ENCODE data around the gene AP2A2. TPM values are rescaled to one million over a fixed set of nuclear protein-coding genes. Genes with fewer than 3 reads are reported as not detected.

The AP2A2 gene
- total RNA-seq, 2 donors from 2014 or later: 35.1 to 70.2 TPM

DNA sequence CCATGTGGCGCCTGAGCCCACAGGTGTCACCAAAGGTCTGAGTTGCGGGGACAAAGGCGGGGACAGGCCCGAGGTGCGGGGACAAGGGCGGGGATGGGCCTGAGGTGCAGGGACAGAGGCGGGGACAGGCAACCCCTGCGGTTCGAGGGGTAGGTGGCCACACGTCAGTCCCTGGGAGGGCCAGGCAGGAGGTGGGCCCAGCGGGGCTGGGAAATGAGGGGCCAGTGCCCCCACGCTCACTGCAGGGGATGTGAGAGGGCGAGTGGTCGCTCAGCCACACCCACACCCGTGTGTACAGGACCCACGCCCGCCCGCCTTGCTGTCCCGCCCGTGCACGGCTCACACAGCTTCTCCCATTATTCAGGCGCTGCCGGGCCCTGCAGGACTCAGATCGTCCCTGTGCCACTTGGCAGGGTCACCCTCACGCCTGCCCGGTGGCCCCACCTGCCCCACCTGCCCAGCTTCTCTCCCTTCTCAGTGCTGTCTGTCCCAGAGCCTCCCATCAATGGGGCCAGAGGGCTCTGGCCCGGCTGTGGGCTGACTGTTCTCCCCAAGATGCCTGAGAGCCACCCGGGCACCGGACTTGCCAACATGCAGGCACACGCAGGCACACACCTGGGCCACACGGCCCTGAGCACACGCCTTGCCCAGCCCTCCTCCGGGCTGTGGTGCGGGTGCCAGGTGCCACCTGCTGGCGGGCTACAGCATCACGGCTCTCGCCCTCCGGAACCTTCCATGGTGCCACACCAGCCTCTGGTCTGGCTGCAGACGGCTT is 125.1 kb downstream of the AP2A2 start:
- H3K36me3 ChIP-seq: no peaks in the 10 kb centered on the region
- H3K4me1 ChIP-seq (replicated peaks): peaks cover 23% of the 10 kb centered on the region
- intact Hi-C loops (cut with DNase I): loop anchor here (2.0 to 5.0 kb wide), 2 partner anchors 153 to 200 kb away; no protein-coding TSS in a partner anchor
- TF ChIP-seq, protein P1, sequence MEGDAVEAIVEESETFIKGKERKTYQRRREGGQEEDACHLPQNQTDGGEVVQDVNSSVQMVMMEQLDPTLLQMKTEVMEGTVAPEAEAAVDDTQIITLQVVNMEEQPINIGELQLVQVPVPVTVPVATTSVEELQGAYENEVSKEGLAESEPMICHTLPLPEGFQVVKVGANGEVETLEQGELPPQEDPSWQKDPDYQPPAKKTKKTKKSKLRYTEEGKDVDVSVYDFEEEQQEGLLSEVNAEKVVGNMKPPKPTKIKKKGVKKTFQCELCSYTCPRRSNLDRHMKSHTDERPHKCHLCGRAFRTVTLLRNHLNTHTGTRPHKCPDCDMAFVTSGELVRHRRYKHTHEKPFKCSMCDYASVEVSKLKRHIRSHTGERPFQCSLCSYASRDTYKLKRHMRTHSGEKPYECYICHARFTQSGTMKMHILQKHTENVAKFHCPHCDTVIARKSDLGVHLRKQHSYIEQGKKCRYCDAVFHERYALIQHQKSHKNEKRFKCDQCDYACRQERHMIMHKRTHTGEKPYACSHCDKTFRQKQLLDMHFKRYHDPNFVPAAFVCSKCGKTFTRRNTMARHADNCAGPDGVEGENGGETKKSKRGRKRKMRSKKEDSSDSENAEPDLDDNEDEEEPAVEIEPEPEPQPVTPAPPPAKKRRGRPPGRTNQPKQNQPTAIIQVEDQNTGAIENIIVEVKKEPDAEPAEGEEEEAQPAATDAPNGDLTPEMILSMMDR (IDR thresholded peaks at IDR 0.05): peak; percentile 91 to 99 (median 96)
- peak; percentile 80 for TF ChIP-seq POLR2AphosphoS5 (IDR thresholded peaks at IDR 0.05)
- no peak for TF ChIP-seq POLR2A (IDR thresholded peaks at IDR 0.05)
- H3K27ac ChIP-seq: no peak overlapping the region
- DNase-seq (ENCODE audit: low spot score): peak; percentile 78
- no peaks in the 10 kb centered on the region for H3K9me3 ChIP-seq
- H3K4me3 ChIP-seq: no peak overlapping the region
- H3K27me3 ChIP-seq (replicated peaks; ENCODE audit: insufficient read depth): no peaks in the 10 kb centered on the region
- 38% methylated on average over 39 of the region's 39 CpGs for WGBS

DNA sequence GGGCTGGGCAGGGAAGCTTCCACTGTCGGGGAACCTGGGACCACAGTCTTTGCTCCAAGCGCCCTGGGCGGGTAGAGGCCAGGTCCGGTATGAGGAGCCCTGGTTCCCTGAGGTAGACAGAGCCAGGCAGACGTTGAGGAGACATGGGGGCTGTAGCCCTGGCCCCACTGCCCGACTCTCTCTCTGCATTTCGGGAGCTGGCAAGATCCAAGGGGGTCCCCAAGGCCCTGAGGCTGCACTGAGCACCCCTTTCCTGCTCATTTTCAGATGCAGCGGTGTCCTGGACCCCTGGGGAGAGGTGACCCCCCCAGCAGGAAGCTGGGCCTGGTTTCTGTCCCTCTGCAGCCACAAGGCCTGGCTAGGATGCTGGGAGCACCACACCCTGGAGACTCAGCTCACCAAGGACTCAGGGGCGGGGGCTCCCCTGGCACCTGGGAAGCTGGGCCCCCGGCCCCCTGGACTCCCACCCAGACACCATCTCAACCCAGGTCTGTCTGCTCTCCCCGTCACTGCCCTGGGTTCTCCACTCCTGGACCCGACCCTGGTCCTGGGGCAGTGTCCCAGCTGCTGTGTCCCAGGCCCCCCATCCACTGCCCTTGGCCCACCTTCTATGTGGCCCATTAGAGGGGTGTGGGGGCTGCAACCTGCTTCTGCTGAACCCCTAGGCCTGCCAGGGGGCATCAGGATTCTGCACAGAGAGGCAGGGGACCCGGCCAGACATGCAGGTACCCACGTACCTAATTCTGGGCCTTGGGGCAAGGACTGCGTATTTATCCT is 125.9 kb downstream of the AP2A2 start:
- intact Hi-C loops (cut with DNase I): loop anchor here (2.0 to 5.0 kb wide), 2 partner anchors 154 to 201 kb away; no protein-coding TSS in a partner anchor
- peaks cover 23% of the 10 kb centered on the region for H3K4me1 ChIP-seq (replicated peaks)
- no peak overlapping the region for H3K4me3 ChIP-seq
- no peak overlapping the region for H3K27ac ChIP-seq
- no peaks in the 10 kb centered on the region for H3K27me3 ChIP-seq (replicated peaks; ENCODE audit: insufficient read depth)
- no peaks in the 10 kb centered on the region for H3K9me3 ChIP-seq
- DNase-seq (ENCODE audit: low spot score): no peak
- H3K36me3 ChIP-seq: no peaks in the 10 kb centered on the region
- 64% methylated on average over 14 of the region's 15 CpGs for WGBS
- TF ChIP-seq, protein P1 (IDR thresholded peaks at IDR 0.05): no peak
- TF ChIP-seq POLR2AphosphoS5 (IDR thresholded peaks at IDR 0.05) (no peak), POLR2A (IDR thresholded peaks at IDR 0.05) (no peak)

DNA sequence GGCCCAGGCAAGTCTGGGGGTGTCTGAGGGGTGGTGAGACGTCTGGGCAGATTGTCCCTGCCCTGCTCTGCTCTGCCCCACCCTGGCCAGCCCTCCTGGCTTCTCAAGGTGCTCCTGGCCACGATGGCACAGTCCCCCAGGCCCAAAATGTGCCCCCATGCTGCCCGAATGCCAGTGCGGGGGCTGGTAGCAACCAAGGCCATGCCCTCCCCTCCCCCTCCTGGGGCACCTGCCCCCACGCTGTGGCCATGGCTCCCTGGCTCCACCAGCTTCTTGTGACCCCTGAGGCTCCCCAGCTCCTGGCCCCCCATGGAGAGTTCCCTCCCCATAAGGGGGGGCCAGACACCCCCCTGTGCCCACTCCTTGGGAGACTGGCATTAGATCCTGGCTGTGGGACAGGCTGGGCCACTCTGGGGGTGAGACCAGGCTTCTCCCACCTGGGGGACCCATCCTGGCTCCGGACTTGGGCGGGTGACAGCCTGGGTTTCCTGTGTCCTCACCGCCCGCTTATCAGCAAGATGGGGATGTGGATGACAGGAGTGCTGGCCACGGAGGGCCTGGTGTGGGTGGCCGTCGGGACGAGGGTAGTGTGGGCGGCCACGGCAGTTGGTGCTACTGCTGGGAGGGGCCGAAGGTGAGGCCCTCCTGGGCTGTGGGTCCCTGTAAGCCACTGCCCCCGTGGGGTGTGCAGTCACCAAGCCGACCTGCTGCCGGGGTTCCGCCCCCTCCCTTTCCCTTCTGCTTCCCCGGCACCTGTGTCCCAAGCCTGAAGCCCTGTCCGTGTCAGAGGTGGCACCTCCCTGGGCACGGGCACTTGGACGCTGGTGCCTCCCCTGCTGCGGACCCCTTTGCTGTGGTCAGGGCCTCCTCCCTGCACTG is 126.7 kb downstream of the AP2A2 start:
- WGBS: 89% methylated on average over 21 of the region's 25 CpGs
- Histone ChIP-seq H3K4me1 (replicated peaks) (peaks cover 23% of the 10 kb centered on the region), H3K27me3 (replicated peaks; ENCODE audit: insufficient read depth) (no peaks in the 10 kb centered on the region), H3K27ac (no peak overlapping the region), H3K9me3 (no peaks in the 10 kb centered on the region), H3K4me3 (no peak overlapping the region), H3K36me3 (no peaks in the 10 kb centered on the region)
- TF ChIP-seq POLR2AphosphoS5 (IDR thresholded peaks at IDR 0.05) (no peak), POLR2A (IDR thresholded peaks at IDR 0.05) (no peak)
- TF ChIP-seq, protein P1 (IDR thresholded peaks at IDR 0.05): no peak
- intact Hi-C loops (cut with DNase I): loop anchor here (5.0 kb wide), 1 partner anchor 155 kb away; no protein-coding TSS in a partner anchor
- DNase-seq (ENCODE audit: low spot score): no peak

DNA sequence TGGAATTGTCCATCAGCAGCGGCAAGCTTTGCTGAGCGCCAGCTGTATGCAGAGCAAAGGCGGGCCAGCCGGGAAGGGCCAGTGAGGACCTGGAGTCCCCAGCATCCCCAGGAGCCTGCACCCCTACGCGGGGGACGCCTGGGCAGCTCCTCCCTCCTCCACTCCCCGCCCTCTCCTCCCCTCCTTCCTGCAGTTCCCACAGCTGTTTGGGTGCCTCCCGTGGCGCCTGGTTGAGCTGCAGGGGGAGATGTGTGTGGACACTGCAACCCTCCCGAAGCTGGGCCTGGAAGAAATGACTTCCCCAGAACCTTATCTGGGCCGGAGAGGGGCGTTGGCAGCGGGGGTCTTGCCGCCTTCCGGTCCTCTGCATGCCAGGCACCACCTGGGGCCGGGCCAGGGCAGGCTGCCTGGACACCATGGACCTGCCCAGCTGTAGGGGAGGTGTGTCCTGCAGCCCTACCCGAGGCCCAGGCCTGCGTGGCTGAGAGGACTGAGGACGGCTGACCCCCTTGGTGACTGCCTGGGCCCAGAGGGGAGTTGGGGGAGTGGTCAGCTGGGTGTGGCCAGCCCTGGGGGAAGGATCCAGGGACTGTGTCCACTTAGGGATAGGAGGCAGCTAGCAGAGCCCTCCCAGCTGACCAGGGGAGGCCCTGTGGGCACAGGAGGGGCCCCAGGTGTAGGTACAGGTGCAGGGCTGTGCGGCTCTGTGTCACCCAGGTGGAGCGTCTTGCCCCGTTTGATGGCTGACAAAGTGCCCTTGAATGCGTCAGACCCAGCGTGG is 127.6 kb downstream of the AP2A2 start:
- 70% methylated on average over 25 of the region's 25 CpGs for WGBS
- H3K27me3 ChIP-seq (replicated peaks; ENCODE audit: insufficient read depth): no peaks in the 10 kb centered on the region
- intact Hi-C loops (cut with DNase I): loop anchor here (5.0 kb wide), 1 partner anchor 156 kb away; no protein-coding TSS in a partner anchor
- no peaks in the 10 kb centered on the region for H3K36me3 ChIP-seq
- peaks cover 23% of the 10 kb centered on the region for H3K4me1 ChIP-seq (replicated peaks)
- no peaks in the 10 kb centered on the region for H3K9me3 ChIP-seq
- DNase-seq (ENCODE audit: low spot score): no peak
- H3K4me3 ChIP-seq: no peak overlapping the region
- TF ChIP-seq POLR2A (IDR thresholded peaks at IDR 0.05): no peak
- TF ChIP-seq POLR2AphosphoS5 (IDR thresholded peaks at IDR 0.05): no peak
- TF ChIP-seq, protein P1 (IDR thresholded peaks at IDR 0.05): no peak
- peak overlapping the region; percentile 66 to 74 for H3K27ac ChIP-seq

All from prostate gland (tissue), 2 donors.